ENCODE results near the gene SH3BGRL. TPM values are rescaled to one million over a fixed set of nuclear protein-coding genes. Genes with fewer than 3 reads are reported as not detected.
A peak's percentile ranks its signal among the peaks of the same experiment; 100 is the strongest.

The SH3BGRL gene
- total RNA-seq, 4 donors from 2014 or later, result 95.9 to 151 (median 113) TPM

- H3K27ac ChIP-seq, result peak overlapping the region in 2 of 4 donors; percentile 20 to 38
- H3K27me3 ChIP-seq, result no peaks in the 10 kb centered on the region
- no peak overlapping the region for H3K4me3 ChIP-seq
- no peaks in the 10 kb centered on the region for H3K36me3 ChIP-seq
- no peak for TF ChIP-seq CTCF (IDR thresholded peaks at IDR 0.05)
- no peak for TF ChIP-seq EP300 (IDR thresholded peaks at IDR 0.05)
- TF ChIP-seq POLR2A (IDR thresholded peaks at IDR 0.05), result no peak
- no peak for DNase-seq (ENCODE audit: low spot score in 2 of 2)
- H3K4me1 ChIP-seq, result peaks cover 0 to 16% (median 0%) of the 10 kb centered on the region in 4 donors
- WGBS, 2 donors, result 55 to 59% methylated on average over 1 of the region's 1 CpG
- H3K9me3 ChIP-seq, result no peaks in the 10 kb centered on the region
Measured at GRCh38 chrX:81259020-81259713, 57.3 kb downstream of the SH3BGRL start.

GRCh38 chrX:81259714-81260395, 58.0 kb downstream of the SH3BGRL start:
- peak overlapping the region in 1 of 4 donors; percentile 38 for H3K27ac ChIP-seq
- no peak overlapping the region for H3K4me3 ChIP-seq
- H3K4me1 ChIP-seq, result peaks cover 0 to 16% (median 0%) of the 10 kb centered on the region in 4 donors
- TF ChIP-seq EP300 (IDR thresholded peaks at IDR 0.05) (no peak), CTCF (IDR thresholded peaks at IDR 0.05) (no peak), POLR2A (IDR thresholded peaks at IDR 0.05) (no peak)
- H3K27me3 ChIP-seq, result no peaks in the 10 kb centered on the region
- WGBS, 2 donors, result 80 to 84% methylated on average over 3 of the region's 3 CpGs
- DNase-seq (ENCODE audit: low spot score in 2 of 2), result no peak
- no peaks in the 10 kb centered on the region for H3K36me3 ChIP-seq
- H3K9me3 ChIP-seq, result no peaks in the 10 kb centered on the region

GRCh38 chrX:81261576-81261975, 59.7 kb downstream of the SH3BGRL start:
- no peak for DNase-seq (ENCODE audit: low spot score in 2 of 2)
- no peak overlapping the region for H3K4me3 ChIP-seq
- 47 to 61% methylated on average over 2 of the region's 2 CpGs for WGBS, 2 donors
- peaks cover 0 to 16% (median 0%) of the 10 kb centered on the region in 4 donors for H3K4me1 ChIP-seq
- no peaks in the 10 kb centered on the region for H3K9me3 ChIP-seq
- no peak for TF ChIP-seq POLR2A (IDR thresholded peaks at IDR 0.05)
- TF ChIP-seq EP300 (IDR thresholded peaks at IDR 0.05), result no peak
- TF ChIP-seq CTCF (IDR thresholded peaks at IDR 0.05), result no peak
- no peak overlapping the region for H3K27ac ChIP-seq
- no peaks in the 10 kb centered on the region for H3K36me3 ChIP-seq
- H3K27me3 ChIP-seq, result no peaks in the 10 kb centered on the region

- no peak overlapping the region for H3K4me3 ChIP-seq
Measured at GRCh38 chrX:81263059-81263458, 61.2 kb downstream of the SH3BGRL start.

More at GRCh38 chrX:81263059-81263458, 61.2 kb downstream of the SH3BGRL start:
- DNase-seq (ENCODE audit: low spot score in 2 of 2), result no peak
- Histone ChIP-seq H3K27ac (peak overlapping the region in 1 of 4 donors; percentile 17), H3K27me3 (no peaks in the 10 kb centered on the region), H3K4me1 (peaks cover 0 to 16% (median 0%) of the 10 kb centered on the region in 4 donors), H3K9me3 (no peaks in the 10 kb centered on the region), H3K36me3 (no peaks in the 10 kb centered on the region)
- no peak for TF ChIP-seq CTCF (IDR thresholded peaks at IDR 0.05)
- no peak for TF ChIP-seq POLR2A (IDR thresholded peaks at IDR 0.05)
- TF ChIP-seq EP300 (IDR thresholded peaks at IDR 0.05), result no peak
- 44 to 57% methylated on average over 2 of the region's 2 CpGs for WGBS, 2 donors
